ENCODE measurements around the gene BRIX1. TPM values are rescaled to one million over a fixed set of nuclear protein-coding genes. Genes with fewer than 3 reads are reported as not detected.

BRIX1 gene
- total RNA-seq, 1 experiment from 2014 or later, result 63.2 TPM

DNA sequence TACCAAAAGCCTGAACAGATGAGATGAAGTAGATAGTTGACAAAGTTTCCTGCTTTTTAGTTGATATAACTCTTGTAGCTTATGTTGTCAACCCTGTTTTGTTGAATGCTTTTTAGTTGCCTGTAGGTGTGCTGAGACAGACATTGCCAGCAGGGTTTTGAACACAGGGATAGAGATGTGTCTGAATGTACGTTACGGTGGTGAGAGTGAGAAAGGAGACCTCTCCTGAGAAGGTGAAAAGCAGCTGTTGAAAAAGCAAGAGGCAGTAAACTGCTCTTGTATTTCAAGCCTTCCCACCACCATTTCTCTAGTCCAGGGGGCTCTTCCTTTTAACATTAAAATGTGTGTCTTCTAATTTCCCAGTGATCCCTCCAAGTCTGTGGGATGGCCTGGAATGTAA is 28.5 kb downstream of the BRIX1 start:
- ATAC-seq (no peak), DNase-seq (no peak)
- peaks cover 12% of the 10 kb centered on the region for H3K36me3 ChIP-seq (ENCODE audit: low read depth, low read length)
- ChIA-PET POLR2A (ENCODE audit: unreplicated experiment) (no interaction called here), CTCF (interaction anchor here (0.6 kb wide), 1 partner anchor 1135 kb away, joined by 5 read pairs; no protein-coding TSS in a partner anchor)
- no peaks in the 10 kb centered on the region for H3K4me1 ChIP-seq (ENCODE audit: insufficient read depth, low read length)
- H3K9ac ChIP-seq (ENCODE audit: low read length), result no peak overlapping the region
- H3K4me2 ChIP-seq (ENCODE audit: low read length), result no peak overlapping the region
- no peaks in the 10 kb centered on the region for H3K9me2 ChIP-seq (replicated peaks; ENCODE audit: low read length)
- no peaks in the 10 kb centered on the region for H3K79me2 ChIP-seq (ENCODE audit: low read length)
- TF ChIP-seq CTCF (conservative IDR thresholded peaks at IDR 0.05; ENCODE audit: low read depth, low read length) (no peak), EZH2phosphoT487 (IDR thresholded peaks at IDR 0.05; ENCODE audit: borderline replicate concordance, low read length) (no peak), EZH2 (IDR thresholded peaks at IDR 0.05; ENCODE audit: low read length, unreplicated experiment) (no peak)
- no peak overlapping the region for H3K27ac ChIP-seq (ENCODE audit: low read length)
- no peaks in the 10 kb centered on the region for H4K20me1 ChIP-seq (ENCODE audit: low read length)
- H3K4me3 ChIP-seq (ENCODE audit: low read length), result no peak overlapping the region
- H3F3A ChIP-seq (ENCODE audit: low read length, unreplicated experiment), result no peaks in the 10 kb centered on the region
- no peak overlapping the region for H2AFZ ChIP-seq (ENCODE audit: low read length)
- intact Hi-C loops (cut with micrococcal nuclease), result no loop called here
- BruUV-seq (replicated peaks), result no TSS peak
- no peaks in the 10 kb centered on the region for H3K9me3 ChIP-seq (ENCODE audit: low read length)
- H3K27me3 ChIP-seq (ENCODE audit: low read length), result no peaks in the 10 kb centered on the region

GRCh38 chr5:34944460-34945047 is 29.0 kb downstream of the BRIX1 start:
- H4K20me1 ChIP-seq (ENCODE audit: low read length), result no peaks in the 10 kb centered on the region
- no peak overlapping the region for H3K27ac ChIP-seq (ENCODE audit: low read length)
- no peaks in the 10 kb centered on the region for H3K9me3 ChIP-seq (ENCODE audit: low read length)
- DNase-seq (no peak), ATAC-seq (no peak)
- no peak overlapping the region for H3K9ac ChIP-seq (ENCODE audit: low read length)
- intact Hi-C loops (cut with micrococcal nuclease), result no loop called here
- peaks cover 15% of the 10 kb centered on the region for H3K36me3 ChIP-seq (ENCODE audit: low read depth, low read length)
- no peak overlapping the region for H3K4me3 ChIP-seq (ENCODE audit: low read length)
- ChIA-PET POLR2A (ENCODE audit: unreplicated experiment) (no interaction called here), CTCF (no interaction called here)
- no peaks in the 10 kb centered on the region for H3K79me2 ChIP-seq (ENCODE audit: low read length)
- no peaks in the 10 kb centered on the region for H3F3A ChIP-seq (ENCODE audit: low read length, unreplicated experiment)
- no peak overlapping the region for H3K4me2 ChIP-seq (ENCODE audit: low read length)
- H2AFZ ChIP-seq (ENCODE audit: low read length), result no peak overlapping the region
- no peaks in the 10 kb centered on the region for H3K9me2 ChIP-seq (replicated peaks; ENCODE audit: low read length)
- no peaks in the 10 kb centered on the region for H3K27me3 ChIP-seq (ENCODE audit: low read length)
- H3K4me1 ChIP-seq (ENCODE audit: insufficient read depth, low read length), result no peaks in the 10 kb centered on the region
- no TSS peak for BruUV-seq (replicated peaks)
- TF ChIP-seq EZH2 (IDR thresholded peaks at IDR 0.05; ENCODE audit: low read length, unreplicated experiment) (no peak), EZH2phosphoT487 (IDR thresholded peaks at IDR 0.05; ENCODE audit: borderline replicate concordance, low read length) (no peak), CTCF (conservative IDR thresholded peaks at IDR 0.05; ENCODE audit: low read depth, low read length) (no peak)

- intact Hi-C loops (cut with micrococcal nuclease), result no loop called here
- Histone ChIP-seq H3K4me3 (ENCODE audit: low read length) (no peak overlapping the region), H3K36me3 (ENCODE audit: low read depth, low read length) (peaks cover 7% of the 10 kb centered on the region; the same call in 1 of the 2 replicates), H3K27me3 (ENCODE audit: low read length) (no peaks in the 10 kb centered on the region), H3K9me2 (replicated peaks; ENCODE audit: low read length) (no peaks in the 10 kb centered on the region), H3K4me1 (ENCODE audit: insufficient read depth, low read length) (peaks cover 13% of the 10 kb centered on the region), H3K9ac (ENCODE audit: low read length) (no peak overlapping the region), H3K9me3 (ENCODE audit: low read length) (no peaks in the 10 kb centered on the region), H3K27ac (ENCODE audit: low read length) (no peak overlapping the region), H4K20me1 (ENCODE audit: low read length) (no peaks in the 10 kb centered on the region), H3K4me2 (ENCODE audit: low read length) (no peak overlapping the region), H3F3A (ENCODE audit: low read length, unreplicated experiment) (no peaks in the 10 kb centered on the region), H3K79me2 (ENCODE audit: low read length) (no peaks in the 10 kb centered on the region), H2AFZ (ENCODE audit: low read length) (no peak overlapping the region)
- no peak for TF ChIP-seq EZH2phosphoT487 (IDR thresholded peaks at IDR 0.05; ENCODE audit: borderline replicate concordance, low read length)
- TF ChIP-seq CTCF (conservative IDR thresholded peaks at IDR 0.05; ENCODE audit: low read depth, low read length), result no peak
- no peak for TF ChIP-seq EZH2 (IDR thresholded peaks at IDR 0.05; ENCODE audit: low read length, unreplicated experiment)
- BruUV-seq (replicated peaks), result no TSS peak
- no peak for ATAC-seq
- CTCF ChIA-PET, result interaction anchor here (1.0 kb wide), 1 partner anchor 46 kb away, joined by 3 read pairs; no protein-coding TSS in a partner anchor
- POLR2A ChIA-PET (ENCODE audit: unreplicated experiment), result no interaction called here
- no peak for DNase-seq
These were observed 41.8 kb downstream of the BRIX1 start for GRCh38 chr5:34957321-34957720.
